Neuronal stem cell (in vitro differentiated cells): ENCODE data around the gene LHB.

Source experiments
- DNase-seq: peaks from one replicate; pipeline ENCODE4 v3.0.0-alpha.2; 2013; ENCODE audit warnings: low spot score
- H2AFZ ChIP-seq: one replicate; pipeline ENCODE4 v1.6.1; 2013; ENCODE audit warnings: mild to moderate bottlenecking, low read length, inconsistent platforms
- H2AK5ac ChIP-seq: 2 replicates; pipeline ENCODE4 v1.6.1; 2013; ENCODE audit warnings: low read depth, mild to moderate bottlenecking, inconsistent platforms, low read length, moderate library complexity, mixed read lengths
- H2BK120ac ChIP-seq: 2 replicates; pipeline ENCODE4 v1.6.1; 2013; ENCODE audit warnings: low read depth, mild to moderate bottlenecking, inconsistent platforms, low read length, moderate library complexity, mixed read lengths
- H2BK12ac ChIP-seq: one replicate; pipeline ENCODE4 v1.6.1; 2013; ENCODE audit warnings: low read length, inconsistent platforms
- H2BK15ac ChIP-seq: 2 replicates; pipeline ENCODE4 v1.6.1; 2013; ENCODE audit warnings: mild to moderate bottlenecking, low read length, inconsistent platforms, mixed read lengths
- H2BK5ac ChIP-seq: one replicate; pipeline ENCODE4 v1.6.1; 2013; ENCODE audit warnings: inconsistent platforms, mild to moderate bottlenecking, low read length, moderate library complexity
- H3K14ac ChIP-seq: one replicate; pipeline ENCODE4 v1.6.1; 2013; ENCODE audit warnings: low read length, inconsistent platforms
- H3K18ac ChIP-seq: 2 replicates; pipeline ENCODE4 v1.6.1; 2013; ENCODE audit warnings: low read length, inconsistent platforms
- H3K23ac ChIP-seq: 2 replicates; pipeline ENCODE4 v1.6.1; 2013; ENCODE audit warnings: low read depth, mild to moderate bottlenecking, mixed read lengths, low read length, inconsistent platforms; ENCODE audit not compliant: poor library complexity
- H3K27ac ChIP-seq: replicated peaks from 3 replicates; pipeline ENCODE4 v1.5.1; 2013; ENCODE audit warnings: low read length, inconsistent platforms
- H3K27me3 ChIP-seq, 3 experiments: 2 replicates each; pipeline ENCODE4 v1.6.1; 2013; ENCODE audit warnings: low read length in 3 of 3, mild to moderate bottlenecking in 2 of 3, inconsistent platforms in 1 of 3, low read depth in 1 of 3, mixed read lengths in 1 of 3, moderate library complexity in 1 of 3; ENCODE audit not compliant: control insufficient read depth in 3 of 3, insufficient read depth in 3 of 3
- H3K36me3 ChIP-seq, 2 donors: replicated peaks in 1 of 2; 2 replicates each; pipeline ENCODE4 v1.6.1; 2013; ENCODE audit warnings: low read length in 2 of 2; ENCODE audit not compliant: control insufficient read depth in 2 of 2, insufficient read depth in 2 of 2
- H3K4ac ChIP-seq: 2 replicates; pipeline ENCODE4 v1.6.1; 2013; ENCODE audit warnings: inconsistent platforms, mild to moderate bottlenecking, low read length, moderate library complexity
- H3K4me1 ChIP-seq, 2 donors: 1 replicate in 1 of 2; 2 replicates in 1 of 2; pipeline ENCODE4 v1.6.1; 2013; ENCODE audit warnings: low read length in 2 of 2, low read depth in 1 of 2; ENCODE audit not compliant: control insufficient read depth in 2 of 2, insufficient read depth in 1 of 2
- H3K4me2 ChIP-seq: one replicate; pipeline ENCODE4 v1.6.1; 2013; ENCODE audit warnings: mild to moderate bottlenecking, low read length, inconsistent platforms; ENCODE audit not compliant: insufficient read depth, poor library complexity, severe bottlenecking
- H3K4me3 ChIP-seq, 2 donors: 2 replicates each; pipeline ENCODE4 v1.5.1; 2013; ENCODE audit warnings: low read length in 2 of 2, mild to moderate bottlenecking in 2 of 2, inconsistent platforms in 1 of 2, moderate library complexity in 1 of 2
- H3K79me1 ChIP-seq: one replicate; pipeline ENCODE4 v1.6.1; 2013; ENCODE audit warnings: low read depth, mild to moderate bottlenecking, inconsistent platforms, low read length, moderate library complexity
- H3K9ac ChIP-seq: one replicate; pipeline ENCODE4 v1.6.1; 2013; ENCODE audit warnings: mild to moderate bottlenecking, low read depth, low read length, inconsistent platforms; ENCODE audit not compliant: poor library complexity
- H3K9me3 ChIP-seq, 2 donors: replicated peaks in 1 of 2; 2 replicates each; pipeline versions ENCODE3 to v1.6.1; 2013; ENCODE audit warnings: low read length in 2 of 2, mild to moderate bottlenecking in 2 of 2, inconsistent platforms in 1 of 2, low read depth in 1 of 2, mixed read lengths in 1 of 2, moderate library complexity in 1 of 2; ENCODE audit not compliant: control insufficient read depth in 2 of 2, insufficient read depth in 1 of 2
- H4K8ac ChIP-seq: one replicate; pipeline ENCODE4 v1.6.1; 2013; ENCODE audit warnings: low read depth, mild to moderate bottlenecking, inconsistent platforms, low read length, moderate library complexity
- H4K91ac ChIP-seq: one replicate; pipeline ENCODE4 v1.6.1; 2013; ENCODE audit warnings: low read length, low read depth, mild to moderate bottlenecking, inconsistent platforms; ENCODE audit not compliant: poor library complexity
- WGBS, 2 donors: extraction: QIAGEN DNeasy Blood & Tissue Kit; methylation state at CpG; one replicate each; pipeline ENCODE4 v1.1.7; 2013; ENCODE audit warnings: missing lambda C conversion rate in 2 of 2, mixed read lengths in 1 of 2; ENCODE audit not compliant: insufficient read length in 2 of 2, insufficient replicate concordance in 1 of 2; ENCODE audit errors: extremely low coverage in 2 of 2; 5-methylcytosine and 5-hydroxymethylcytosine counted together

Gene LHB

GRCh38 chr19:49006905-49007304 is 10.0 kb downstream of the LHB start:
- H3K27ac ChIP-seq: no peak overlapping the region
- no CpG with 5 or more reads among the region's 22 CpGs for WGBS, 2 donors
- H3K9me3 ChIP-seq: no peaks in the 10 kb centered on the region
- no peak overlapping the region for H4K91ac ChIP-seq
- no peak overlapping the region for H2BK12ac ChIP-seq
- peak overlapping the region; percentile 38 for H3K18ac ChIP-seq
- H3K4me3 ChIP-seq: no peak overlapping the region
- peaks cover 5% of the 10 kb centered on the region for H3K79me1 ChIP-seq
- DNase-seq: no peak
- H3K4me2 ChIP-seq: no peak overlapping the region
- H3K23ac ChIP-seq: no peak overlapping the region
- H2BK15ac ChIP-seq: no peak overlapping the region
- H3K27me3 ChIP-seq: peaks cover 0 to 2% (median 0%) of the 10 kb centered on the region in 3 experiments
- H2AFZ ChIP-seq: no peak overlapping the region
- no peak overlapping the region for H2AK5ac ChIP-seq
- no peaks in the 10 kb centered on the region for H3K4me1 ChIP-seq
- H3K9ac ChIP-seq: no peak overlapping the region
- peaks cover 56 to 83% of the 10 kb centered on the region in 2 donors for H3K36me3 ChIP-seq
- no peak overlapping the region for H4K8ac ChIP-seq
- H2BK5ac ChIP-seq: no peak overlapping the region
- no peak overlapping the region for H3K4ac ChIP-seq
- no peak overlapping the region for H3K14ac ChIP-seq
- H2BK120ac ChIP-seq: no peak overlapping the region

GRCh38 chr19:49004964-49005614 is 11.8 kb downstream of the LHB start:
- Histone ChIP-seq H3K36me3 (peaks cover 45 to 72% of the 10 kb centered on the region in 2 donors), H4K91ac (no peak overlapping the region)

GRCh38 chr19:49004133-49004532 is 12.8 kb downstream of the LHB start:
- H3K79me1 ChIP-seq: peaks cover 3% of the 10 kb centered on the region
- no peak overlapping the region for H2AFZ ChIP-seq

More at GRCh38 chr19:49004964-49005614, 11.8 kb downstream of the LHB start:
- Histone ChIP-seq H3K4me1 (no peaks in the 10 kb centered on the region), H3K27me3 (peaks cover 0 to 2% (median 0%) of the 10 kb centered on the region in 3 experiments), H3K18ac (no peak overlapping the region), H4K8ac (no peak overlapping the region), H3K4ac (no peak overlapping the region), H3K9ac (no peak overlapping the region), H3K14ac (no peak overlapping the region), H3K4me2 (no peak overlapping the region), H3K9me3 (no peaks in the 10 kb centered on the region), H2BK5ac (no peak overlapping the region), H2AK5ac (no peak overlapping the region), H2BK15ac (no peak overlapping the region), H2BK12ac (no peak overlapping the region), H2AFZ (no peak overlapping the region), H2BK120ac (no peak overlapping the region), H3K79me1 (peaks cover 3% of the 10 kb centered on the region), H3K23ac (no peak overlapping the region), H3K27ac (no peak overlapping the region), H3K4me3 (no peak overlapping the region)
- no CpG with 5 or more reads among the region's 7 CpGs for WGBS, 2 donors
- DNase-seq: no peak

GRCh38 chr19:48999481-49000325 is 17.2 kb downstream of the LHB start:
- peaks cover 13 to 34% of the 10 kb centered on the region in 2 donors for H3K36me3 ChIP-seq
- no peak overlapping the region for H3K14ac ChIP-seq
- no peak overlapping the region for H3K4me2 ChIP-seq
- H4K91ac ChIP-seq: no peak overlapping the region
- peaks cover 2 to 4% of the 10 kb centered on the region in 2 donors for H3K4me1 ChIP-seq
- H2BK5ac ChIP-seq: no peak overlapping the region
- H3K4ac ChIP-seq: no peak overlapping the region
- H3K27ac ChIP-seq: no peak overlapping the region
- H3K9me3 ChIP-seq: no peaks in the 10 kb centered on the region
- no peak overlapping the region for H2BK12ac ChIP-seq
- no peak overlapping the region for H4K8ac ChIP-seq
- peak overlapping the region; percentile 8 for H3K23ac ChIP-seq
- no peak overlapping the region for H2BK15ac ChIP-seq
- no peak overlapping the region for H3K18ac ChIP-seq
- H3K27me3 ChIP-seq: no peaks in the 10 kb centered on the region
- no peak overlapping the region for H2BK120ac ChIP-seq
- peak; percentile 65 for DNase-seq
- no peak overlapping the region for H2AK5ac ChIP-seq
- H3K79me1 ChIP-seq: peaks cover 2% of the 10 kb centered on the region
- H3K9ac ChIP-seq: no peak overlapping the region
- no CpG with 5 or more reads among the region's 16 CpGs for WGBS, 2 donors
- no peak overlapping the region for H2AFZ ChIP-seq
- H3K4me3 ChIP-seq: no peak overlapping the region

More at GRCh38 chr19:49004133-49004532, 12.8 kb downstream of the LHB start:
- no peak overlapping the region for H2BK12ac ChIP-seq
- H3K4me2 ChIP-seq: no peak overlapping the region
- H3K23ac ChIP-seq: no peak overlapping the region
- no peak overlapping the region for H2BK15ac ChIP-seq
- H3K27ac ChIP-seq: no peak overlapping the region
- no peak overlapping the region for H2BK5ac ChIP-seq
- peaks cover 0 to 2% (median 0%) of the 10 kb centered on the region in 3 experiments for H3K27me3 ChIP-seq
- H3K36me3 ChIP-seq: peaks cover 37 to 65% of the 10 kb centered on the region in 2 donors
- no peak overlapping the region for H3K18ac ChIP-seq
- H3K4me3 ChIP-seq: no peak overlapping the region
- H2AK5ac ChIP-seq: no peak overlapping the region
- H4K8ac ChIP-seq: no peak overlapping the region
- no peak overlapping the region for H4K91ac ChIP-seq
- no CpG with 5 or more reads among the region's 15 CpGs for WGBS, 2 donors
- no peaks in the 10 kb centered on the region for H3K4me1 ChIP-seq
- H3K9ac ChIP-seq: no peak overlapping the region
- no peak overlapping the region for H3K14ac ChIP-seq
- H3K4ac ChIP-seq: no peak overlapping the region
- H2BK120ac ChIP-seq: no peak overlapping the region
- DNase-seq: no peak
- no peaks in the 10 kb centered on the region for H3K9me3 ChIP-seq
